GM13976 (cell line): ENCODE measurements around the gene ST6GALNAC5.

Source experiments
- DNase-seq: peaks from one replicate; pipeline ENCODE4 v3.0.0; 2012; ENCODE audit warnings: low spot score
- CTCF ChIP-seq: IDR thresholded peaks from 2 replicates; pipeline ENCODE4 v1.5.1; 2012; ENCODE audit warnings: borderline replicate concordance, mild to moderate bottlenecking; ENCODE audit not compliant: insufficient read depth; ENCODE audit errors: extremely low read depth, missing control alignments, control extremely low read depth
- in situ Hi-C: fragments of 300-500 bp; cut with MboI; formaldehyde crosslinking; loops from one replicate; pipeline ENCODE4 v1.12.0; 2022; ENCODE audit warnings: low sequenced_read_pairs, mixed read lengths, inconsistent platforms; ENCODE audit not compliant: unreplicated experiment

Gene ST6GALNAC5

GRCh38 chr1:77039739-77040138 is 172.5 kb downstream of the ST6GALNAC5 start:
- no peak for DNase-seq
- in situ Hi-C loops: no loop called here
- TF ChIP-seq CTCF: no peak

DNA sequence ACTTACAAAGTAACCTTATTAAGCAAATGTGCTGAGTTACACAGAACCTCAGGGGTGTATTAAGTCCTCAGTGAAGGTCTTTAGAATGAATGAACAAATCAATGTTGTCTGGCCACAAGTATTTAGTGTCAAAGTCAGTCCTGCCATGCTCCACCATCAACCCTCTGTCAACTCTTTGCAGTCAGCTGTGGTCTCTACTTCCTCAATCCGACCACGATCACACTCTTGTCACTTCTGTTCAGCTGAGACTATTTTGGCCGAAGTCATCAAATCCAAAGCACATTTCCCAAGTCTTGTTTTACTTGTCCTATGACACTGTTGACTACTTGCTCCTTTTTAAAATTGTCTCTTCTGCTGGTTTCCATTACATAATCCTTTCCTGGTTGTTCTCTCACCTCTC is 173.5 kb downstream of the ST6GALNAC5 start:
- in situ Hi-C loops: no loop called here
- no peak for DNase-seq
- no peak for TF ChIP-seq CTCF

GRCh38 chr1:77044133-77044849 is 177.0 kb downstream of the ST6GALNAC5 start:
- in situ Hi-C loops: no loop called here
- DNase-seq: no peak
- TF ChIP-seq CTCF: no peak

DNA sequence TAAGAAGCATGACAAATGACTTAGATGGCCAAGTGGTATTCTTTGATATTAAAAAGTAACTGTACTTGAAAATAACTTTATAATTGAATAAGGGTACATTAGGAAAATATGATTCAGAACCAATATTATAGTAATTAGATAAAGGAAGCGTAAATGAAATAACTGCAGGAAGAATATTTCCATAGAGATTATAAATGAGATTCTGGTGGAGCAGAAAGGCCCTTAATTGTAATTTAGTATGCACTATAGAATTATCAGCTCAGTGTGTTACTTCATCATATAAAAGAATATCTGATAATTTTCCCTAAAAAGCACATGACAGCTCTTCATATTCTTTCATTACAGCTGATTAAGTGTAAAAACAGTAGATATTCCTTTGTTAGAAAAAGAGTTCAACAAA is 180.3 kb downstream of the ST6GALNAC5 start:
- TF ChIP-seq CTCF: no peak
- in situ Hi-C loops: no loop called here
- DNase-seq: no peak

DNA sequence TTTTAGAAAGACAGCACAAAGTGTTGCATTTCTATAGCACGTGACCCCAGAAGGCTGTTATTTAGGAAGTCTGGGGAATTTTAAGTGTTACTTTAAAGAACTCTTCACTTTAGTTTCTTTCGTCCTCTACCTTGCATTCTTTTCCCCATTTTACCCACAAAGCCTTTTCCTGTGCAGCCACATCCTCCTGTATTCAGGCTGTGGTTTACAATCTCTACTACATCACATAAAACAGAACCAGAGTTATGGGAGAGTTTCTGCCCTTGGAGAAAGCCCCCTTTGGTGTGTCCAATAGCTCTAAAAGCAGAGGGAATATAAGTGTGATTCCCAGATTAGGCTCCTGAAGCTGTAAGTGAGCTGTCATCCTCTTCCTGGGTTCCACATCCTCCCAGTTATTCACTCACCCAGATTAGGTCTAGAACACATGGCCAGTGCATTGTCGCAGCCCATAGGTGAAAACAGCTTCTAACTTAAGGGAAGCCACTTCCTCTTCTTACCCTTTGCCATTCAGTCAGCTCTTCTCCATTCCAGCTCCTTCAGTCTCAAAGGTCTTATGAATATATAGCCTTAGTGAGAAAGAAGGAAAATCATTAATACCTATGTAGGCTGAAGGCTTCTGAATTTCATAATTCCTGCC is 180.8 kb downstream of the ST6GALNAC5 start:
- TF ChIP-seq CTCF: no peak
- no peak for DNase-seq
- in situ Hi-C loops: no loop called here

DNA sequence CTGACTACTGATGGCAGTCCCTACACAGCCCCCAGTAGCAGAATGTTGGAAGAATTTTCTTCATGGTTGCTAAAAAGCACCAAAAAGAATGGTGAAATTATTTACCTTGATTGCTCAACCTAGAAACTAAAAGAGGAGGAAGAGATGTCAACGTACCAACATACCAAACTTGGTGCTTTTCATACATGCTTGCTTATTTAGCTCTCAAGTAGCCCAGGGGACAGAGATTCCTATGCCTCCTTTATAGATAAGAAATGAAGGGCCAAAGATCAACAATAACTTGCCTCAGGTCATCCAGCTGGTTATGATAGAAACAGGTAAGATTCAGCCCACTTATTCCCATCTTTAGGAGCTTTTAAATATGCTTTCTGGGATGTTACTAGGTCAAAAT is 181.3 kb downstream of the ST6GALNAC5 start:
- TF ChIP-seq CTCF: no peak
- in situ Hi-C loops: no loop called here
- DNase-seq: no peak
